Loucy (cell line): ENCODE measurements around the gene VPS13D.

Experiments
- EZH2phosphoT487 ChIP-seq: fragments of 200-600 bp; IDR thresholded peaks from 2 replicates; pipeline ENCODE4 v1.6.1; 2018; ENCODE audit warnings: antibody characterized with exemption, mild to moderate bottlenecking, moderate library complexity, borderline replicate concordance
- TF ChIP-seq, protein P1 (sequence below): fragments of 200-600 bp; sonication (generic); conservative IDR thresholded peaks from 2 replicates; pipeline ENCODE4 v1.5.1; 2014; ENCODE audit warnings: mild to moderate bottlenecking, antibody characterized with exemption, low read length

DNA sequence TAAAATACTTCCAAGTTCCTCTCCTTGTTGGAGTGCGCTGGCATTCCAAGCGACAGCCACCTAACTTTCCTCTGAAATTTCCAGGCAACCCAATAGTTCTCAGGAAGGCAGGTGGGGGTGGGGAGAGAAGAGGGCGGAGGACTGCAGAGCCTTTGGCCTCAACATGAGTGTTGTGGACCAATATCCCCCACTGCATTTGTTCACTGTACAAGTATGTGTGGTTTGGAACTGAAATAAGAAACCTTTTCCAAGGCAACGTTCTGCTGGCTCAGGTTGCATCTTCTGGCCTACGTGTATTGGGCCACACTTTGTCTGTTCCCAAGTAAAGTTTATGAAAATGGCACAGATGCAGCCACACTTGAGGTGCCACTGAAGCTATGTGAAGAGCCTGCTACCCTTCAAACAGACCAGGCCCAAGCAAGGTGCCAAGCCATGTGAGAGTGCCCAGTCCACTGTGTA lies 234.8 kb downstream of the VPS13D start:
- TF ChIP-seq EZH2phosphoT487 = no peak
- TF ChIP-seq, protein P1, sequence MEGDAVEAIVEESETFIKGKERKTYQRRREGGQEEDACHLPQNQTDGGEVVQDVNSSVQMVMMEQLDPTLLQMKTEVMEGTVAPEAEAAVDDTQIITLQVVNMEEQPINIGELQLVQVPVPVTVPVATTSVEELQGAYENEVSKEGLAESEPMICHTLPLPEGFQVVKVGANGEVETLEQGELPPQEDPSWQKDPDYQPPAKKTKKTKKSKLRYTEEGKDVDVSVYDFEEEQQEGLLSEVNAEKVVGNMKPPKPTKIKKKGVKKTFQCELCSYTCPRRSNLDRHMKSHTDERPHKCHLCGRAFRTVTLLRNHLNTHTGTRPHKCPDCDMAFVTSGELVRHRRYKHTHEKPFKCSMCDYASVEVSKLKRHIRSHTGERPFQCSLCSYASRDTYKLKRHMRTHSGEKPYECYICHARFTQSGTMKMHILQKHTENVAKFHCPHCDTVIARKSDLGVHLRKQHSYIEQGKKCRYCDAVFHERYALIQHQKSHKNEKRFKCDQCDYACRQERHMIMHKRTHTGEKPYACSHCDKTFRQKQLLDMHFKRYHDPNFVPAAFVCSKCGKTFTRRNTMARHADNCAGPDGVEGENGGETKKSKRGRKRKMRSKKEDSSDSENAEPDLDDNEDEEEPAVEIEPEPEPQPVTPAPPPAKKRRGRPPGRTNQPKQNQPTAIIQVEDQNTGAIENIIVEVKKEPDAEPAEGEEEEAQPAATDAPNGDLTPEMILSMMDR = no peak
